Measurements from ENCODE around the gene R3HDM4.
"Not testable (repeated sequence)": the region's sequence is repeated elsewhere in the genome, so short reads cannot be mapped to it uniquely, and the experiment has no call there.

R3HDM4 gene

GRCh38 chr19:913080-913748 lies at the start of gene R3HDM4:
R3HDM4 (minus strand) TSS chr19:913219; CDS start chr19:913157, 62 bp downstream.
- FAIRE-seq = peak; percentile 70
- peak; percentile 97 for DNase-seq (ENCODE audit: insufficient read length, low spot score)

GRCh38 chr19:961866-962620 lies 49.0 kb upstream of the R3HDM4 start:
- DNase-seq (ENCODE audit: insufficient read length, low spot score) (no peak), FAIRE-seq (no peak)

GRCh38 chr19:960601-960938 lies 47.6 kb upstream of the R3HDM4 start:
- FAIRE-seq = no peak
- no peak for DNase-seq (ENCODE audit: insufficient read length, low spot score)

- FAIRE-seq (no peak), DNase-seq (ENCODE audit: insufficient read length, low spot score) (no peak)
These were observed 47.0 kb upstream of the R3HDM4 start for GRCh38 chr19:960020-960419.

- no peak for FAIRE-seq
- no peak for DNase-seq (ENCODE audit: insufficient read length, low spot score)
These were observed 46.2 kb upstream of the R3HDM4 start for GRCh38 chr19:958967-959855.

GRCh38 chr19:957578-957977 lies 44.6 kb upstream of the R3HDM4 start:
- FAIRE-seq; DNase-seq (ENCODE audit: insufficient read length, low spot score): not testable (repeated sequence)

DNA sequence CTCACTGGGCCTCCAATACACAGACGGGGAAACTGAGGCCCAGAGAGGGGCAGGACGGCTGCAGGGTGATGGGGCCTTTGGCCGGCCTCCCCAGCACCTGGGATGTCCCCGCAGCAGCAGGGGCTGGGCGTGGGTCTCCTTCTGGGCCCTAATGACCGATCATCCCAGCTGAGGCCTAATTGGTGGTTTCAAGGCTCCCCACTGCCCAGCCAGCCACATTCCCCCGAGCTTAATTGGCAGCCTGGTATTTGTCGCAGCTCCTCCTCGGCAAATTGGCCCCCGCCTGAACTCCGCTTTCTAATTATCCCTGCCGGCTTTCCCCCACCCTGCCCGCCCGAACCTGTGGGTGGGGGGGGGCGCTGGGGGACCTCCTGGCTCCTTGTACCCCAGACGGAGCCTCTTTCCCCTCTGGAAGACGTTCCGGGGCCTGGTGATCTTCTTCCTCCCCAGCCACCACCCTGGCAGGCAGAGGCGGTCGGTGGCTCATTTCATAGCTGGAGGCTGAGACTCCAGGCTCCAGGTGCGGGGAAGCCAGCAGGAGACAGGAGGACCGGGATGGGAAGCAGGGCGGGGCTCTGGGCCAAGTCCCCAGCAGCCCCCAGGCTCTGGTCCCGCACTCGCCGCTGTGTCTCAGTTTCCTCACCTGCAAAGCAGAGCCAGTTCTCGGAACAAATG lies 43.9 kb upstream of the R3HDM4 start:
- FAIRE-seq (no peak), DNase-seq (ENCODE audit: insufficient read length, low spot score) (no peak)

GRCh38 chr19:955803-956765 lies 43.1 kb upstream of the R3HDM4 start:
- no peak for FAIRE-seq
- no peak for DNase-seq (ENCODE audit: insufficient read length, low spot score)

DNA sequence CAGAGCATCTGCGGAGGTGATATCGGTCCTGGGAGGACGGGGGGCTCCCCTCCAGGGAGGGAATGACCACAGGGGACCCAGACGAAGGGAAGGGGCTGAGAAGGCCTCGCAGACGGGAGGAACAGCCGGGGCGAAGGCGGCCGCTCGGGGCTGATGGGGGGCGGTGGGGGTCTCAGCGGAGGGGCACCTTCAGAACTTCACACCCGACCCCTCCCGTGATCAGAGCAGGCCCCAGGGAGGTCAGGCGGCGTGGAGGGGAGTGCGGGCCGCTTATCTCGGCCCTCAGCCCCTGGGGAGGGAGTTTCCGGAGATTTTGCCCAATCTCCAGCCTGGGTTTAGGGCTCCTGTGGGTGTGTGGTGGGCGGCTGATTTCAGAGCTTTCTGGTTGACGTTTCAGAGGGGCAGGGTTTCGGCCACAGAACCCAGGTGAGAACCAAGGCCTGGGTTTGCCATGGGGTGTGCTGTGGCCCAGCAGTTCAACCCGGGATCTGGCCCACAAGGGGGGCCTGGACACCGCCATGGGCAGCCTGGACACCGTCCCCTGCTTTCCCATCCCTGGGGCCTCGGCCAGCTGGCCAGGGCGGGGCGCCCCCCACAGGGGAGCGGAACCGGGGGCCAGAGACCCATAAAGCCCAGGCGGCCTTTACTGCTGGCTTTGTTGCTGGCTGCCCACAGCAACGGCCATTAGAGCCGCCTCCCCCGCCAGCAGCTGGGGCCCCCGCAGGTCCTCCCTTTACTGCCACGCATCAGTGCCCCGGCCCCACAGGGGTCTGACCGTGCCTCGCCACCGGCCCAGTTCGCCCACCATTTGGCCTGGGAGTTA lies 41.9 kb upstream of the R3HDM4 start:
- FAIRE-seq (peak; percentile 92), DNase-seq (ENCODE audit: insufficient read length, low spot score) (peak; percentile 89)

- DNase-seq (ENCODE audit: insufficient read length, low spot score) (no peak), FAIRE-seq (no peak)
These were observed 41.3 kb upstream of the R3HDM4 start for GRCh38 chr19:954272-954671.

- no peak for DNase-seq (ENCODE audit: insufficient read length, low spot score)
- FAIRE-seq = no peak
These were observed 40.6 kb upstream of the R3HDM4 start for GRCh38 chr19:953445-954271.

GRCh38 chr19:952680-953444 lies 39.8 kb upstream of the R3HDM4 start:
- DNase-seq (ENCODE audit: insufficient read length, low spot score) = no peak
- FAIRE-seq = peak; percentile 78

DNA sequence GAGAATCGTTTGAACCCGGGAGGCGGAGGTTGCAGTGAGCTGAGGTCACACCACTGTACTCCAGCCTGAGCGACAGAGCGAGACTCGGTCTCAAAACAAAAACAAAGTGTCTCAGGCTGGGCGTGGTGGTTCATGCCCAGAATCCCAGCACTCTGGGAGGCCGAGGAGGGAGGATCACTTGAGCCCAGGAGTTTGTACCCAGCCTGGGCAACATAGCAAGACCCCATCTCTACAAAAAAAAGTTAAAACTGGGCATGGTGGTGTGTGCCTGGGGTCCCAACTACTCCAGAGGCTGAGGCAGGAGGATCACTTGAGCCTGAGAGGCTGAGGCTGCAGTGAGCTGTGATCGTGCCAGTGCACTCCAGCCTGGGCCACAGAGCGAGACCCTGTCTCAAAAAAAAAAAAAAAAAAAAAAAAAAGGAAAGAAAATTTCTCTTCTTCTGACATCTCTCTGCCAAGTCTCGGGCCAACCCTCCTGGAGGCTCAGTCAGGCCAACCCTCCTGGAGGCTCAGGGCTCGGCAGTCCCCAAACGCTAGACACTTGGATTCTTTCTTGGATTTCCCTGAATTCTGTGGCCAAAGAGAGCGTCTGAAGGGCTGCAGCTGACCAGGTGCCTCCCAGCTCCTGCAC lies 39.1 kb upstream of the R3HDM4 start:
- FAIRE-seq (peak; percentile 45), DNase-seq (ENCODE audit: insufficient read length, low spot score) (no peak)

- FAIRE-seq (no peak), DNase-seq (ENCODE audit: insufficient read length, low spot score) (no peak)
These were observed 37.5 kb upstream of the R3HDM4 start for GRCh38 chr19:950352-951066.

GRCh38 chr19:948842-949496 lies 36.0 kb upstream of the R3HDM4 start:
- FAIRE-seq (no peak), DNase-seq (ENCODE audit: insufficient read length, low spot score) (no peak)

Data from GM19239 (cell line).